Mucosa of rectum (tissue), 2 donors: ENCODE data around the gene UBASH3A.
A peak's percentile ranks its signal among the peaks of the same experiment; 100 is the strongest.

Experiments used
- H3K27ac ChIP-seq, 2 donors: one replicate each; pipeline ENCODE4 v1.7.0; 2013; ENCODE audit warnings: inconsistent platforms in 2 of 2, low read depth in 2 of 2, low read length in 2 of 2
- H3K27me3 ChIP-seq, 2 donors: one replicate each; pipeline ENCODE4 v1.7.0; 2013; ENCODE audit warnings: low read length in 2 of 2; ENCODE audit not compliant: control insufficient read depth in 2 of 2, insufficient read depth in 2 of 2
- H3K36me3 ChIP-seq, 2 donors: one replicate each; pipeline ENCODE4 v1.7.0; 2013; ENCODE audit warnings: low read length in 2 of 2; ENCODE audit not compliant: control insufficient read depth in 2 of 2, insufficient read depth in 2 of 2
- H3K4me1 ChIP-seq, 2 donors: one replicate each; pipeline ENCODE4 v1.7.0; 2013; ENCODE audit warnings: low read length in 2 of 2, mild to moderate bottlenecking in 1 of 2; ENCODE audit not compliant: control insufficient read depth in 2 of 2, insufficient read depth in 2 of 2
- H3K4me3 ChIP-seq, 2 donors: one replicate each; pipeline ENCODE4 v1.7.0; 2013; ENCODE audit warnings: low read length in 2 of 2
- H3K9ac ChIP-seq, 2 donors: one replicate each; pipeline ENCODE4 v1.7.0; 2013; ENCODE audit warnings: low read length in 2 of 2, low read depth in 1 of 2, mild to moderate bottlenecking in 1 of 2
- H3K9me3 ChIP-seq, 2 donors: one replicate each; pipeline ENCODE4 v1.7.0; 2013; ENCODE audit warnings: low read length in 2 of 2; ENCODE audit not compliant: control insufficient read depth in 2 of 2
- donor health status: healthy.
- donor health status: Normal muscosa, but diverticular disease.

UBASH3A gene

DNA sequence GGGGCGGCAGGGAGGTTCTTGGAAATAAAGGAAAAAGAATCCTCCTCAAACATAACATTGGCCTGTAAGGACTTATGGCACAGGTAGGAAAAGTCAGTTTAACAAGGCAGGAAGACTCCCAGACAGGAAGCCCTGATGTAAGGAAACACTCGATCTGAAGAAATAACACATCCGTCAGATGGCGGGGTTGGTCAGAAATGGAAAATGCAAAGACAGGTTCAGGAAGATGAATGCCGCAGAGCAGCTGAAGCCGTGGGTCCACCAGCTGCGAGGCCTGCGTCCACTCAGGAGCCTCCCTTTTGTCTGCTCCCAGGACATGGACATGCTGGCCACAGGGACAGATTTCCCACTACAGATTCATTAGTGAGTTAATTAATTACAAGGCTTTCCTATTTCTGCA, 88.5 kb downstream of the UBASH3A start:
- Histone ChIP-seq H3K27ac (peak overlapping the region in 1 of 2 donors; percentile 82), H3K27me3 (no peaks in the 10 kb centered on the region), H3K4me3 (no peak overlapping the region), H3K9me3 (no peaks in the 10 kb centered on the region), H3K4me1 (peaks cover 20 to 47% of the 10 kb centered on the region in 2 donors), H3K36me3 (no peaks in the 10 kb centered on the region), H3K9ac (no peak overlapping the region)

DNA sequence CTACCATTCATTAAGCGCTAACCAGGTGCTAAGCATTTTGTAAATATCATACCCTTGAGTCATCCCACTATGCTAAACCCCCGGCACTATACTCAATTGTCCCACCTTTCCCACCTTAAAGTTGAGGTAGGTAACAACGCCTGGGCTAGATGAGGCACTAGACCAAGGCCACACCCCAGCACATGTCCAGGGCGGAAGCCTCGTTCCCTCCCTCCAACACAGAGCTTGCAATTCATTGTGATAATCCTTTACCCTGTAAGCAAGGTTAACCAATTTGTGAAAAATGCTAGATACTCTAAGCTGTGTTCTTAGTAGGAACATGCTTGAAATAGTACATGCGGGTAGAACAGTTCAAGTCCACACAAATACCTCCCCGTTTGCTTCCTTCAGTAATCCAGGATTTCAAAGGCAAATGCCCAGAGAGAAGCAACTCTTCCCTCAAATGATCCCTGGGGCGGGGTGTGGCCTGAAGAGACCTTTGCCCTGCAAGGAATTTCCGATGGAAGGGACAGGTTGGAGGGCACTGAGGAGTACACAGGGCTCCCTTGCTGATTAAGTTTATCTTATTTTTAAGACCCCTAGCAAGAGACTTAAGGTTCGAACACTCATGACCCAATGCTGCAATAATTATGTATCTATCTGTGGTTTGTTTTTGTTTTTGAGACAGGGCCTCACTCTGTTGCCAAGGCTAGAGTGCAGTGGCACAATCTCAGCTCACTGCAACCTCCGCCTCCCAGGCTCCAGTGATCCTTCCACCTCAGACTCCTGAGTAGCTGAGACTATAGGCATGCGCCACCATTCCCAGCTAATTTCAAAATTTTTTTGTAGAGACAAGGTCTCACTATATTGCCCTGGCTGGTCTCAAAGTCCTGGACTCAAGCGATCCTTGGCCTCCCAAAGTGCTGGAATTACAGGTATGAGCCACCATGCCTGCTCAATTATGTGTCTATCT, 89.7 kb downstream of the UBASH3A start:
- Histone ChIP-seq H3K4me3 (peak overlapping the region in 1 of 2 donors; percentile 11), H3K27ac (peak overlapping the region; percentile 65 to 82), H3K36me3 (no peaks in the 10 kb centered on the region)

DNA sequence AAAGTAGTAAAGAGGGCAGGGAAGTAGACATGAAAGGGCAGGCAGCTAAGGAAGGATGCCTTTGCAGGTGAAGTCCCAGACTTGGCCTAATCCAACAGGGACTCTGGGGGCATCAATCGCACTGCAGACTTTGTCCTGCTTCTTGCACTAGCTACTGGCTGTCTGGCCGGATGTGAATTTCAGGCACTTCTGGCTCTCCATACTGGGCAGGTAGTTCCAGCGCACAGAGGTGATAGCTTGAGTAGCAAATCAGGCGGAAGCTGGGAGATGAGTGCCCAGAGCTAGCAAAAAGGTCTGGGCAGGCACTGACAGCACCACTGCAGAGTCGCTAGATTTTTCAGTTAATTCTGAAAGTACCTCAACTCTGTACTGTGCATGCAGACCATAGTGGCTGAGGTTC, 91.3 kb downstream of the UBASH3A start:
- peaks cover 19 to 46% of the 10 kb centered on the region in 2 donors for H3K4me1 ChIP-seq
- no peaks in the 10 kb centered on the region for H3K27me3 ChIP-seq
- H3K9me3 ChIP-seq, result no peaks in the 10 kb centered on the region
- H3K4me3 ChIP-seq, result peak overlapping the region; percentile 88 to 90
- peak overlapping the region; percentile 27 to 79 for H3K9ac ChIP-seq
- H3K27ac ChIP-seq, result peak overlapping the region; percentile 90 to 94
- no peaks in the 10 kb centered on the region for H3K36me3 ChIP-seq

More for the DNA sequence above, 89.7 kb downstream of the UBASH3A start:
- no peaks in the 10 kb centered on the region for H3K9me3 ChIP-seq
- H3K9ac ChIP-seq, result peak overlapping the region in 1 of 2 donors; percentile 18
- H3K4me1 ChIP-seq, result peaks cover 20 to 47% of the 10 kb centered on the region in 2 donors
- H3K27me3 ChIP-seq, result no peaks in the 10 kb centered on the region

DNA sequence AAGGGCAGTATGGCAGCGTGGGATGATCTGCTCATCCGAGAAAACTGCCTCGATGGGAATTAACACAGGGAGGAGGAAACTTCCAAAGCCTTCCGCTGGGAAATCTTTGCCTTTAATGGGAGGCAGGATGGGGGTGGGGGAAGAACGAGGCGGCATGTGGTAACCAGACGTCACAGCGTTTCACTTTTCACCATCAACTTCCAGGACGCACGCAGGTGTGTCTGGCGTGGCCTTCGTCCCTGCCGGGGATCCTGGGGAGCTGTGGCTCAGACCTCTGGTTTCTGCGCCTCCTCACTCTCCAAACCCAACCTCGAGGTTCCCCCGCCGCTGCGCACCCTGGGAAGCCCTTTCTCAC, 92.0 kb downstream of the UBASH3A start:
- no peaks in the 10 kb centered on the region for H3K36me3 ChIP-seq
- H3K27me3 ChIP-seq, result no peaks in the 10 kb centered on the region
- peak overlapping the region; percentile 90 to 94 for H3K27ac ChIP-seq
- peak overlapping the region; percentile 27 to 79 for H3K9ac ChIP-seq
- peak overlapping the region; percentile 88 to 90 for H3K4me3 ChIP-seq
- no peaks in the 10 kb centered on the region for H3K9me3 ChIP-seq
- H3K4me1 ChIP-seq, result peaks cover 15 to 43% of the 10 kb centered on the region in 2 donors

DNA sequence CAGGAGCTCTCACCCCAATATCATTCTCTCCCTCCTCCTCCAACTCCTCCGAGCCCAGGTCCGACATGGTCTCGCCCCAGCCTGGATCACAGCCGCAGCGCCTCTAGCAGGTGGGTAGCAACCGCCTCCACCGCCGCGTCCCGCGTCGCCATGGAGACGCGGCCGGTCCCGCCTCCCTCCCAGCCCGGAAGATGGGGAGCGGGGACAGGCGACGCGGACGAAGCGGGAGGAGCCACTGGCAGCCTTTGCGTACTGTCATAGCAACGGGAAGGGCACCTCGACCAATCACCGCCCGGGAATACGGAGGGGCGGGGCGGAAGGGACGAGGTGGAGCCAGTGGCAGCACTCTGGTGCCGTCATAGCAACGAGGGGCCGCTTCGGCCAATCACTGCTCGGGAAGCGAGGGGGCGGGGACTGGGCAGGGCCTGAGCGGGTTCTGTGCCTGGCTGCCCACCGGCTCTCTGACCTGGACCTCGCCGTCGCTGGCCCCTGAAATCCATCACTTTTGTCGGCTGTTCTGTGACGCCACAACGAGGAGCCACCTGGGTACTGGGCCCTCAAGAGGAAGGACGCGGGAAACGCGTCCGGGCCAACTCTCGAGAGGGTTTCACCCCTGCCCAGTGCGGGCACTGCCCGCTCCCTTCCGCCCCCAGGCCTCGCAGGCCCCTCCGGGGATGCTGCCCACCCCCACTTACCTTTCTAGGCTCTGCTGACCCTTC, 92.6 kb downstream of the UBASH3A start, which contains the start of gene RSPH1:
Gene RSPH1 (minus strand): TSS at position 105 of the 719 bp plus-strand sequence. CDS start 38 bp downstream, at position 67.
- peak within 1 kb of the TSS; percentile 88 to 90 for H3K4me3 ChIP-seq
- H3K9ac ChIP-seq, result peak within 1 kb of the TSS; percentile 82 to 92
- H3K27ac ChIP-seq, result peak within 1 kb of the TSS; percentile 90 to 94
- no peaks in the 10 kb centered on the region for H3K27me3 ChIP-seq
- H3K4me1 ChIP-seq, result peaks cover 15 to 39% of the 10 kb centered on the region in 2 donors
- no peaks in the 10 kb centered on the region for H3K36me3 ChIP-seq
- H3K9me3 ChIP-seq, result no peaks in the 10 kb centered on the region

DNA sequence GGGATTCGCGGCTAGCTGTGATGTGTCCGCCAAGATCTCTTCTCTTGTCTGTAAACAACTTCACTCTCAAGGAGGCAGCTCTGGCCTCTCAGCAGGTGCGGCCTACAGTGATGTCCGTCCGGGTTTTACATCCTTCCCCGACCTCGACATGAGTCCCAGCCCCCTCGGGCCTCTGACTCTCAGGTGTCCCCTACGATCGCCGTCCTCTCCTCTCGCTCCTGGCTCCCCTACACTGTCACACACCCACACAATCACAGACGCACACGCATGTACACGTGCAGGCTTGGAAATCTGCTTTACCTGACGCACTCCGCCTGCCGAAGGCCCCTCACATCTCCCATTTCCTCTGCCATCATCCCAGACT, 93.1 kb downstream of the UBASH3A start:
- Histone ChIP-seq H3K4me1 (peaks cover 15 to 38% of the 10 kb centered on the region in 2 donors), H3K27me3 (no peaks in the 10 kb centered on the region), H3K9me3 (no peaks in the 10 kb centered on the region), H3K36me3 (no peaks in the 10 kb centered on the region), H3K9ac (peak overlapping the region; percentile 82 to 92), H3K27ac (peak overlapping the region; percentile 80 to 82), H3K4me3 (peak overlapping the region; percentile 78 to 88)
